Muscle of arm (tissue), 12 donors: Measurements from ENCODE around the gene CLDN18. TPM values are rescaled to one million over a fixed set of nuclear protein-coding genes. Genes with fewer than 3 reads are reported as not detected.

Source experiments
- DNase-seq: peaks from one replicate; pipeline ENCODE4 v3.0.0-alpha.2; 2013
- polyA plus RNA-seq, 12 donors: library from polyadenylated mRNA; unstranded; fragments of 120-200 nt; gene quantifications; one replicate each; pipeline ENCODE4 v1.2.1, GENCODE V29; 2013; ENCODE audit not compliant: insufficient read length in 12 of 12

Gene CLDN18
- polyA plus RNA-seq, 12 donors: 0.31 to 0.78 (median 0.43) TPM; not detected in 2

DNA sequence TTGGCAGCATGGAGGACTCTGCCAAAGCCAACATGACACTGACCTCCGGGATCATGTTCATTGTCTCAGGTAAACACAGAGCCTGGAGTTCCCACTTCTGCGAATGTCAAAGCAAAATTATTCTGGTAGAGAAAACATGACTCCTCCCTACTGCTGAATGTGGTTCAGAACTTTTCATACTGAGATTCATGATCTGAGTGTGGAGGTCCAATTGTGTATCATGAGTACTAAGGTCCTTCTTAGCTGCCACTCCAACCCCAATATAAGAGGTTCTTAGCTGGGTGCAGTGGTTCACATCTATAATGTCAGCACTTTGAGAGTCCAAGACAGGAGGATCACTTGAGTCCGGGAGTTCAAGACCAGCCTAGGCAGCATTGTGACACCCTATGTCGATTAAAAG, 13.8 kb downstream of the CLDN18 start:
- no peak for DNase-seq

DNA sequence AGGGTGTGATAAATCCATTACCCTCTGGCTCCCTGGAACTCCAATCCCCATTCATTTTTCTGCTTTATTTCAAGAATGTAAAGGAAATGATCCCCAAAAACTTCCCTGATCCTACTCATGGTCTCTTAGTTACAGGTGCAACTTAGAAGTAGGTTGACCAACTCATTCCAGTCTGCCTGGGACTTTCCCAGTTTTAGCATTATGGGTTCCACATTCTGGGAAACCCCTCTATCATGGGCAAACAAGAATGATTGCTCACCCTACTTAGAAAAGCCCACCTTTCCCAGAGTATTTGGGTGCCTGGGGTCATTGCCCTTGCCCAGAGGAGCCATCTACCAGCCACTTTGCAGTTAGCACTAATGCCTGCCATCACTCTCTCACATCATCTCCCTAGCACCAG, 15.6 kb downstream of the CLDN18 start:
- no peak for DNase-seq

DNA sequence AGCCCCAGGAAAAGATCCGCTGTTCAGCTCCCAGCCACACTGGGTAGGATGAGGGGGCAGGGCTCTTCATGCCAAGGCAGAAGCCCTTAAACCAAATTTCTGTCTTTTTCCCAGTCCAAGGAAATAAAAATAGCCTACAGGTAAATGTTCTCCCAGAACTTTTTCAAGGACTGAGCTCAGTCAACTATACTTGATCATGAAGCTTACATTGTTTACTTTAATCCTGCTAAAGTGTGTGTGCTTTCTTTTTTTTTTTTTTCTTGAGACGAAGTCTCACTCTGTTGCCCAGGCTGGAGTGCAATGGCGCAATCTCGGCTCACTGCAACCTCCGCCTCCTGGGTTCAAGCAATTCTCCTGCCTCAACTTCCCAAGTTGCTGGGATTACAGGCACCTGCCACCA, 17.9 kb downstream of the CLDN18 start:
- no peak for DNase-seq

DNA sequence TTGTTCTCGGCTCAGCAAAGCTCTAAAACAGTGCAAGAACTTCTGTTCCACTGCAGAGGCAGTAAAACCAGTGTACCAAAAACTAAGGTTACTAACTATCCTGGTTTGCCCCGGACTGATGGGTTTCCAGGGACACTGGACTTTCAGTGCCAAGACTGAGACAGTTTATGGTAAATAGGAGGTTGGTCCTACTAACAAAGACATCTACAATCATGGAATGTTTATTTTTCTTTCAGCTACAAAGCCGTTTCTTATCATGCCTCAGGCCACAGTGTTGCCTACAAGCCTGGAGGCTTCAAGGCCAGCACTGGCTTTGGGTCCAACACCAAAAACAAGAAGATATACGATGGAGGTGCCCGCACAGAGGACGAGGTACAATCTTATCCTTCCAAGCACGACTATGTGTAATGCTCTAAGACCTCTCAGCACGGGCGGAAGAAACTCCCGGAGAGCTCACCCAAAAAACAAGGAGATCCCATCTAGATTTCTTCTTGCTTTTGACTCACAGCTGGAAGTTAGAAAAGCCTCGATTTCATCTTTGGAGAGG, 20.8 kb downstream of the CLDN18 start:
- DNase-seq: no peak

DNA sequence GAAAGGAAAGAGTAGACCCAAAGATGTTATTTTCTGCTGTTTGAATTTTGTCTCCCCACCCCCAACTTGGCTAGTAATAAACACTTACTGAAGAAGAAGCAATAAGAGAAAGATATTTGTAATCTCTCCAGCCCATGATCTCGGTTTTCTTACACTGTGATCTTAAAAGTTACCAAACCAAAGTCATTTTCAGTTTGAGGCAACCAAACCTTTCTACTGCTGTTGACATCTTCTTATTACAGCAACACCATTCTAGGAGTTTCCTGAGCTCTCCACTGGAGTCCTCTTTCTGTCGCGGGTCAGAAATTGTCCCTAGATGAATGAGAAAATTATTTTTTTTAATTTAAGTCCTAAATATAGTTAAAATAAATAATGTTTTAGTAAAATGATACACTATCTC, 21.6 kb downstream of the CLDN18 start:
- no peak for DNase-seq

DNA sequence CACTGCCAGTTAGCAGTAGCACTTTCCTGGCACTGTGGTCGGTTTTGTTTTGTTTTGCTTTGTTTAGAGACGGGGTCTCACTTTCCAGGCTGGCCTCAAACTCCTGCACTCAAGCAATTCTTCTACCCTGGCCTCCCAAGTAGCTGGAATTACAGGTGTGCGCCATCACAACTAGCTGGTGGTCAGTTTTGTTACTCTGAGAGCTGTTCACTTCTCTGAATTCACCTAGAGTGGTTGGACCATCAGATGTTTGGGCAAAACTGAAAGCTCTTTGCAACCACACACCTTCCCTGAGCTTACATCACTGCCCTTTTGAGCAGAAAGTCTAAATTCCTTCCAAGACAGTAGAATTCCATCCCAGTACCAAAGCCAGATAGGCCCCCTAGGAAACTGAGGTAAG, 22.6 kb downstream of the CLDN18 start:
- no peak for DNase-seq

DNA sequence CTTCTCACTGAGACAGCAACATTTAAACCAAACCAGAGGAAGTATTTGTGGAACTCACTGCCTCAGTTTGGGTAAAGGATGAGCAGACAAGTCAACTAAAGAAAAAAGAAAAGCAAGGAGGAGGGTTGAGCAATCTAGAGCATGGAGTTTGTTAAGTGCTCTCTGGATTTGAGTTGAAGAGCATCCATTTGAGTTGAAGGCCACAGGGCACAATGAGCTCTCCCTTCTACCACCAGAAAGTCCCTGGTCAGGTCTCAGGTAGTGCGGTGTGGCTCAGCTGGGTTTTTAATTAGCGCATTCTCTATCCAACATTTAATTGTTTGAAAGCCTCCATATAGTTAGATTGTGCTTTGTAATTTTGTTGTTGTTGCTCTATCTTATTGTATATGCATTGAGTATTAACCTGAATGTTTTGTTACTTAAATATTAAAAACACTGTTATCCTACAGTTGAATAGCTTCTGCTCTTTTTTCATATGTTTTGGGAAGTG, 23.3 kb downstream of the CLDN18 start:
- no peak for DNase-seq

DNA sequence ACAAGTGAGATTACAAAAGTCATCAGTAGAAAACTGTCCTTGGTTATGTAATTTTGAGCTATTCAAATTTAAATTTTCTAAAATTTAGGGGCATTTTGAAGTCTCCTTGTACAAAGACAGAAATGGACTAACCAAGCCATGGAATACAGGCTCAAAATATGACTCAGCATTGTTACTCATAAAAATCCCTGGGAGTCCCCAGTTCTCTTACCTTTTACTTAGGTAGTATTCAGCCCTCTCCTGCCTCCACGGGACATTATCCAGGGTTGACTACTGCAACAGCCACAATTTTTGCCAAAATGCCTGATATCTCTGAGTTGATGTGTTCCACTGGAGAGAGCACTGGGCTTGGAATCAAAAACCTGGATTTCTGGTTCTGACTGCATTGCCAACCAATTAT, 25.0 kb downstream of the CLDN18 start:
- no peak for DNase-seq

DNA sequence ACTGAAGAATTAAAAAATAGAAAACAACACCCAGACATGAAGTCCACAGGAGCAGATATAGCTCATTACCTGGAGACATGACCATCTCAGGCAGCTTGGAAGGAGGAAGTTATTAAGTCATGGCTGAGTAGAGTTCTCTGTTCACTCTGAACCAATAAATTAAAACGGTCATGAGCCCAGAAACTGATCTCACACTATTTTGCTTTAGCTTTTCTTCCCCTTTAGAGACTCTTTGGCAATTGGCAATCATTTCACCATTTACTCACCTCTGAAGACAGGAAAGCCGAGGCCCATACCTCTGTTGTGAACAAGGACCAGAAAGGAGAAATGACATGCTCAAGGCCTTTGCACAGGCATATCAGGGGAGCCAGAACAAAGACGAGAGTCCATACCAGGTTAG, 26.6 kb downstream of the CLDN18 start:
- DNase-seq: no peak

DNA sequence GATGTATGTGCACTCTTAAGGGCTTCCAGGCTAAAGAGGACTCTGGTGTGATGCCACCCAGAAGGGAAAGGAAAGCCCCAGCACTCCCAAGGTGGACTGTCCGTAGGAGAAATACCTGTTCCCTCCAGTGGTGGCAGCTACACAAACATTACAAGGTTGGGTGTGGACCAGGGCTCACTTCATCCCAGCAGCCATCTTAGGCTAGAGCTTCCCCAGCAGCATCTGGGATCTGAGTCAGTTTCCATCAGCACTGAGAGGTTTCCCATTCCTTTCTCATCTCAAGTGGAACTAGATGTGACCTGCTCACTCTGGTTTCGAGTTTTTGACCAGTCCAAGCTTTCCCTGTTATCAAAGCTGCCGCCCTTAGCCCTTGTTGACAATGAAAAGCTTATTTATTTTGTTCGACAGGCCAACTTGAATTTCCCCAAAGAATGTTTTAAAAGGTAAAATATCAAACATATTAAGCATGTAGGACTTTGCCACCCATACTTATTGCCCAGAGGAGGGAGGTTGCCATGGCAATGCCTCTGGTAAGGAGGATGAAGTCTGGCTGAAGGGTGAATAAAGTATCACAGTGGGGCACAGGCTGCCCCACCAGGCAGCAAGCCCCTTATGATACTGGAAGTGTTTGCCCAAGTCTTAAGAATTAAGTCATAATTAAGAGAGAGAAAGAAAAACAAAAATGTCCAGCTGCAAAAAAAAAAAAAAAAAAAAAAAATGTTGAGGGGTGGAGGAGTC, 28.9 kb downstream of the CLDN18 start:
- no peak for DNase-seq

DNA sequence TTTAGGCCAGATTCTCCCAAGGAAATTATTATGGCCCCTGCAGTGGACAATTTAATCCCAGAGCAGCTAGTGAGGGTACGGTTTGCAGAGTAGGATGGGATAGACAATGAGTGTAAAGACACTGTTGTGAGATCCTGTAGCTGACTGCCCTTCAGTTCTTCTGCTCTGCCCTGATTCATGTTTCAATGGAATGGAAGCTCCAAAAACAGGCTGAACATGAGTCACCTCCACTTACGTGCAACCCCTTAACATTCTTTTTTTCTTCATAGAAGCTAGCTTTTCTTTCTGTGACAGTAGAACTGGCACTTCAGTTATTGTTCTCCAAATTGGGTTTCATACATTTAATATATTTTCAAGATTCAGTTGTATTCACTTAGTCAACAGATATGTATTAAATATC, 32.1 kb downstream of the CLDN18 start:
- DNase-seq: no peak

DNA sequence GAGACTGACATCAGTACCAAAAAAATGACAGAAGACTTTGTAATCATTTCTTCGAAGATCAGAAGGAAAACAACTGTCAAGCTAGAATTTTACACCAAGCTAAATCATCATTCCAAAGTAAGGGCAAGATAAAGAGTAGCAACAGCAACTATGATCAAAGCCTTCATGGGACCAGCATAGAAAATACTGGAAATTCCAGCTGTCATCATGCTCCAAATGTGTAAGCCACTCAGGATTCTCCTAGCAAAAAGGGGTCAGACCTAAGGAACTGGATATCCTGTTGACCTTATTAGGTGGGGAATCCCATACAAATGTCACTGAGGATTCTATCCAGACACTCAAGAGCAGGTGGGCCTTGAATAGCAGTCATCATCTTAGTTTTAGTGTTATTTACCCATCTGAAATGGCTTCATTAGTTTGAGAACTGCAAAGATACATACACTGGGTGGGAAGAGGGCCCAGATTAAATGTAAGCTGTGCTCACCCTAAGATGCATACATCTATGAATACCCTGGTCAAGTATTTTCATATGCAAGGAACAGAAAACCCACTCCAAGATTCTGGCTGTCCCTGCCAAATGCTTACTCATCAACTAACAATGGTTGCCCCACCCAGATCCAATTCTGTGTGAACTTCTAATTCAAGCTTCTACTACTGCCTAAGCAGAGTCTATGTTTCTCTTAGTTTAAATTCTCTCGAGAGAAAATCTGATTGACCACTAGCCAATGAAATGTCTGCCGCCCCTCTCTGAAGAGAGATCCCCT, 33.5 kb downstream of the CLDN18 start:
- peak; percentile 2 for DNase-seq

DNA sequence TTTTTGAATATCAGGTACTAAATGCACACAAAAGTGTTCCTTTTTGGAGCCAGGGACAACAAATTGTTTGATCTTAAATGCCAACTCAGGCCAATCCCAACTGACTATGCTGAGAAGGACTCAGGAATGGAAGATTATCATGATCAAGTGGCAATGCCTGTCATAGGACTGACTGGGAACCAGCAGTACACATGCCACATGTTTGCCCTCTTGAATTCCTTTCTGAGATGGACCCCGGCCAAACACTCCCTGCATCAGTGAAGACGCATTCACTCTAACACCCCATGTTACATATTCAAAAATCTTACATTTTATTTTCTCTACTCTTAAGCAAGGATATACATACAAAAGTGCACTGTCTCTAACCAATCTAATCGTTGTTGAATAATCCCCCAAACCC, 36.1 kb downstream of the CLDN18 start:
- no peak for DNase-seq

DNA sequence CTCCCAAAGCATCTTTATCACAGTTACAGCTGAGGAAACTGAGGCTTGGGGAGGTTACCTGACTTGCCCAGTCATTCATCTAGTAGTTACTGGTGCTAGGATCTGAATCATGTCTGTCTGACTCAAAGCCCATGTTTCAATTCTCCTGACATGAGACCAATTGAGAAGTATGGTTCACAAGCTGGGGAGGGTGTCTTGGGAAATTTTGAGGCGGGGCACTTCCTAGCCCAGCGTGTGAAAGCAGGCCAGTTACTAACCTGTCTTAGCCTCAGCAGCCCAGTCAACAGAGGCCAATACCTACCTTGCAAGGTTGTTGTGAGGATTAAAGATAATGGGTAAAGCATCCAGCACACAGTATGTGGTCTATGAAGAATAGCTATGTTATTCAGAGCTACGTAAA, 37.0 kb downstream of the CLDN18 start:
- no peak for DNase-seq

DNA sequence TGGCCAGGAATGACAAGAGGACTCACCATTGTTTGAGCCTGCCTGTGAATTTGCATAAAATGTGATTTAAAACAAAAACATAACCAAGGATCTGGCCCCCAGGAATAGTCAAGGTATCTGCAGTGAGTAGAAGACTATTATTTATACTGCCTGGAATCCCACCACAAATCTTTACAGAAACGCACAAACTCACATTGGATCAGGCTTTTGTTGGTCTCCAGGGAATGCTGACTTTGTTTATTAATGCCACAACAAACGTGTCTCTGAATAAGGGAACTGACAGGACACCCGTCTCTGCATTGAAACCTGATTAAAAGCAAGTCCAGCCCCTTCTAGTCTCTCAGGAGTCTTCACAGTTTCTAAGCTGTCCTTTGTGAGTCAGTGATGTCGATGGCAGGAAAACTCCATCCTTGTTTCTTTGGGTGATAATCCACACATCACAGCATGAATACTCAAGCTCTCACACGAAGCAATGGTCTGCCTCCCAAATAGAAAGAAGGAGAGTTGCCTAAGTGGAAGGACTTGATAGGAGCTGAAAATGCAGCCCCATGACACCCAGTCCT, 37.7 kb downstream of the CLDN18 start:
- no peak for DNase-seq

DNA sequence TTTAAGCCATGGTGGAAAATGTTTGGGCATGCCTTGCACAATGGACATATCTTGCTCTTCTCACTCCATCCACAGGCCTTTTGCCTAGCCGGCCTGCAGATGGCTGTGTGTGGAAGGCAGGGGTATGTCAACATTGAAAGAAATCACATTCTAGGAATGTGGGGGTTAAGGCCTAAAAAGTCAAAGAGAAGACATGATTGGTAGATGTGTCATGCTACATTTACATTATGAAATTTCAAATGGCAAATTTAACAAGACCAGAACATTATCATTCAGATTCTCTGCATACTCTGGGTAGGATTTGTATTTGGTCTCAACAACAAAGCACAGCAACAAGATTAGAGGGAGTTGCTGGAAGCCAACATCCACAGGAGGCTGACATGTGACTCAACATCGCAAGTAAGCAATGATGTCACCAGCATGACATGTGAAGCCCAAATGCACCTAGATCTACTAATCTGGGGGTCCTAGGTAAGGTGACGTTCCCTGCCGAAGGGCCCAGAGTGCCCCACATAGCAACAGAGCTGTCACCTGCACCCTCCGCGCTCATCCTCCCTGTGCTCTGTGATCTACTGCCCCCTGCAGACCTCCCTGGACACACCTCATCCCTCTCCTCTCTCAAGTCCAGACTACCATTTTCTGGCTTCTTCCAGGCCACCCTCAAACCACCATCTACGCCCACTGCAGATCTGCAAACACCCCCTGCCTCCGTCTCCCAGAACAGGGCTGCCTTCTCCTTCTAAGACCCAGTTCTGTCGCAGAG, 39.4 kb downstream of the CLDN18 start:
- DNase-seq: no peak

DNA sequence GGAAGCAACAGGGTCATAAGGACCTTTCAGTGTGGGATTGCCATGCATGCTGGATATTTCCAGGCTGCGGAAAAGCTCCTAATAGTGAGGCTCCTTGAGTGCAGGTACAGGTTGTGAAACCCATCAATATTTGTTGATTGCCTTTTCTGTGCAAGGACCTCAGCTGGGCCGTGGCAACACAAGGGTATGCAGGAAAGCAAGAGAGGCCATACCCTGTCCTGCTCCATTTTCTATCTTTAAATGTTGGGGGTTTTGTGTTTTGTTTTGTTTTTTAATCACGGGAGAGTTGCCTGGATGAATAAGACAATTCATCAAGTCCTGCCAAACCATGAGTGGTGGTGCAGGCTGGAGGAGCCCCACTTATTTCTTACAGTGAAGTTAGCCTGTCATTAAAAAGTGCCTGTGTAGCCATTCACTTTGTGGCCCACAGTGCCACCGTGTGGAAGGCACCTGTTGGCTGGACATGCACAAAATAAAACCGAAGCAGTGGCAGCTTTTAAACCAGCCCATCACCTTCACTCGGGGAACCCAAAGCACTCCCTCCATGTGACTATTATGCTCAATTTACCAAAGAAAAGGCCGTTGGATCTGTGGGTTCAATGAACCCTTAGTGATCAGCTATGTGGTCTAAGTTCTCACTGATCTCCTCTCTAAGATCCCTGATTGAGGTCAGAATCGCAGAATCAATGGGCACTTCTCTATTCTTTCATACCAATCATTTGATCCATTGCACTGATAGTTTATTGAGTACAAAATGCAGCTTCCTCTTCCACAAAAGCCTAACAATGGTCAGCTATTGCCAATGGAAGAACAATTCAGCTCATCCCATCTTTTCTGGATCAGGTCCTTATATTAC, 42.2 kb downstream of the CLDN18 start:
- no peak for DNase-seq

DNA sequence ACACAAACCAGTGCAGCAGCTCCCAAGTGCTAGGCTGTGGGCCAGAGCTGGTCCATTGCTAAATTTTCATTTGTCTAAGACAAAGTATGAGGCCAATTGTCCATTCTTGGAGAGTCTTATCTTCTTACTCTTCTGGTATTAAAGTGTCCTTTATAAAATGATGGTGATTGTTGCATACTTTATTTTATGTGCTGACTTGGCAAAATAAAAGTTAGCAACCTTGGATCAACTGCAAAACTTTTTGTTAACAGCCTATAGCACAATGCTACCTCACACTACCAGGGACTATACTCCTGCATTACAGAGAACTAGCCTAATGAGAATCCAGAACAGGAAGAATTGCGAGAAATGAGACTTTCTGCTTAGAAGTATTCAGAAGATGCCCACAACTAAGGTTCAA, 44.1 kb downstream of the CLDN18 start:
- DNase-seq: no peak

DNA sequence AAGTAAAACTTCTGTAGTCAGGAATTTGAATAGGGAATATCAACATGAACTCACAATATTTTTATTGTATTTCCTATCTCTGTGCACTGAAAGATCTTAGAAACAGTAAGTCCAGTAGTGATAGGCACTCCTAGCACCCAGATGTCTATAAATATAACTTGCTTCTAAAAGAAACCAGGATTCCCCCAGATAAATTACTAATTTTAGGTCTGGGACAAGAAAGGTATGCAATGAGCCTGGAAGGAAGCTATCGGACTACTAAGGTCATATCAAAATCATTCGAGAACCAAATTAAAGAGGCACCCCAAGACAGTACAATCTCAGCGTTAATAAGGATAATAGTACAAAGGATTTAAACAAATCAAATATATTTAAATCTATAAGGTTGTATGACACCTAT, 47.4 kb downstream of the CLDN18 start:
- DNase-seq: no peak

DNA sequence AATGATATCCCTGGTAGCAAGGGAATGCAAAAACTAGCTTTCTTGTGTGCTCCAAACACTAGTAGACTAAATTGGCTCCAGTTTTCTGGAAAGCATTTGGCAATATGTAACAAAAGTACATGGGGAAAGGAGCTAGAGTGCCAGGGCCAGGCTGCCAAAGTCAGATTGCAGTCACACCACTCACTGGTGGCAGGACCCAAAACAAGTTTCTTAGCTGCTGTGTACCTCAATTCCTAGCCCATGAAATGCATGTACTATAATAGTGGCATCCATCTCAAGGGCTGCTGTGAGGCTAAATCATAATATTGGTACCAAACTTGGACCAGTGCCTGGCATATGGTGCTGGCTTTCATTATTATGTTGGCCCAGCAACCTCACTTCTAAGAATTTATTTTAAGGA, 49.3 kb downstream of the CLDN18 start:
- DNase-seq: peak; percentile 21

DNA sequence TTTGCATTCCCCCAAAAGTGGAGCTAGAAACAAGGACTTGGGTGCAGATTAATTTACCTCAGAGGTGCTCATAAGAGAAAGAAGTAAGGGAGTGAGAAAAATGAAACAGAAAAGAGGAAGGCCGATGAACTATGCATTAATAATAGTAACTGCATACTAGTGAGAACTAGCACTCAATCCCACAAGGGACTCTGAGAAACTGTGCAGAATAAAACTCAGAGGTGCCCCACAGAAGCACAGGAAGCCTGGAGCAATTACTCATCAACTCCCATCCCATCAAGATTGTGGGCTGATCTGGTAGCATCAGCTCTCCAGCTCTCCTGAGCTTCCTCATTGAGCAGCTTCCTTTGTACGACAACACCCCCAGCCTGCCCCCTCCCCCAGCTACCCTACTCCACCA, 50.8 kb downstream of the CLDN18 start:
- no peak for DNase-seq
